Measurements from ENCODE around the gene PPM1H. TPM values are rescaled to one million over a fixed set of nuclear protein-coding genes. Genes with fewer than 3 reads are reported as not detected.

Gene PPM1H
- total and polyA plus RNA-seq, 4 donors = 2.3 to 7.2 (median 4.1) TPM

DNA sequence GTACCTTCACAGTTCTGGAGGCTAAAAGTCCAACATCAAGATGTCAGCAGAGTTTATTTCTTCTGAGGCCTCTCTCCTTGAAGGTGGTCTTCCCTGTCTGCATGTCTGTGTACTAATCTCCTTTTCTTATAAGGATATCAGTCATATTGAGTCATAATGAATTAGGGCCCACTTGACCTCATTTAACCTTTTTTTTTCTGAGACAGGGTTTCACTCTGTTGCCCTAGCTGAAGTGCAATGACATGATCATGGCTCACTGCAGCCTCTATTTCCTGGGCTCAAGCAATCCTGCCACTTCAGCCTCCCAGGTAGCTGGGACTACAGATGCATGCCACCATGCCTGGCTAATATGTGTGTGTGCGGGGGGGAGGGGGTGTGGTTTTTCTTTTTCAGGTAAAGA lies 41.7 kb downstream of the PPM1H start:
- no peaks in the 10 kb centered on the region for H3K4me1 ChIP-seq (ENCODE audit: control insufficient read depth in 4 of 4, insufficient read depth in 4 of 4, low read length in 3 of 4)
- no peak overlapping the region for H3K27ac ChIP-seq (ENCODE audit: low read depth in 1 of 2, low read length in 2 of 2)
- H3K9ac ChIP-seq (ENCODE audit: low read depth in 1 of 2, low read length in 2 of 2) = no peak overlapping the region
- DNase-seq (ENCODE audit: low spot score) = no peak
- WGBS = 96% methylated on average over 1 of the region's 1 CpG
- TF ChIP-seq, protein P1, sequence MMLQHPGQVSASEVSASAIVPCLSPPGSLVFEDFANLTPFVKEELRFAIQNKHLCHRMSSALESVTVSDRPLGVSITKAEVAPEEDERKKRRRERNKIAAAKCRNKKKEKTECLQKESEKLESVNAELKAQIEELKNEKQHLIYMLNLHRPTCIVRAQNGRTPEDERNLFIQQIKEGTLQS (IDR thresholded peaks at IDR 0.05) = no peak
- TF ChIP-seq, protein P2, sequence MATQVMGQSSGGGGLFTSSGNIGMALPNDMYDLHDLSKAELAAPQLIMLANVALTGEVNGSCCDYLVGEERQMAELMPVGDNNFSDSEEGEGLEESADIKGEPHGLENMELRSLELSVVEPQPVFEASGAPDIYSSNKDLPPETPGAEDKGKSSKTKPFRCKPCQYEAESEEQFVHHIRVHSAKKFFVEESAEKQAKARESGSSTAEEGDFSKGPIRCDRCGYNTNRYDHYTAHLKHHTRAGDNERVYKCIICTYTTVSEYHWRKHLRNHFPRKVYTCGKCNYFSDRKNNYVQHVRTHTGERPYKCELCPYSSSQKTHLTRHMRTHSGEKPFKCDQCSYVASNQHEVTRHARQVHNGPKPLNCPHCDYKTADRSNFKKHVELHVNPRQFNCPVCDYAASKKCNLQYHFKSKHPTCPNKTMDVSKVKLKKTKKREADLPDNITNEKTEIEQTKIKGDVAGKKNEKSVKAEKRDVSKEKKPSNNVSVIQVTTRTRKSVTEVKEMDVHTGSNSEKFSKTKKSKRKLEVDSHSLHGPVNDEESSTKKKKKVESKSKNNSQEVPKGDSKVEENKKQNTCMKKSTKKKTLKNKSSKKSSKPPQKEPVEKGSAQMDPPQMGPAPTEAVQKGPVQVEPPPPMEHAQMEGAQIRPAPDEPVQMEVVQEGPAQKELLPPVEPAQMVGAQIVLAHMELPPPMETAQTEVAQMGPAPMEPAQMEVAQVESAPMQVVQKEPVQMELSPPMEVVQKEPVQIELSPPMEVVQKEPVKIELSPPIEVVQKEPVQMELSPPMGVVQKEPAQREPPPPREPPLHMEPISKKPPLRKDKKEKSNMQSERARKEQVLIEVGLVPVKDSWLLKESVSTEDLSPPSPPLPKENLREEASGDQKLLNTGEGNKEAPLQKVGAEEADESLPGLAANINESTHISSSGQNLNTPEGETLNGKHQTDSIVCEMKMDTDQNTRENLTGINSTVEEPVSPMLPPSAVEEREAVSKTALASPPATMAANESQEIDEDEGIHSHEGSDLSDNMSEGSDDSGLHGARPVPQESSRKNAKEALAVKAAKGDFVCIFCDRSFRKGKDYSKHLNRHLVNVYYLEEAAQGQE (IDR thresholded peaks at IDR 0.05) = no peak
- TF ChIP-seq EGR1 (IDR thresholded peaks at IDR 0.05; ENCODE audit: low read depth in 2 of 2) (no peak), GABPA (IDR thresholded peaks at IDR 0.05 in 1 of 2, conservative IDR thresholded peaks at IDR 0.05 in 1 of 2) (no peak), RAD21 (IDR thresholded peaks at IDR 0.05) (no peak), FOXA1 (IDR thresholded peaks at IDR 0.05) (no peak), FOXA2 (IDR thresholded peaks at IDR 0.05) (no peak)
- no peaks in the 10 kb centered on the region for H3K36me3 ChIP-seq (ENCODE audit: control insufficient read depth in 4 of 4, insufficient read depth in 3 of 4, low read depth in 1 of 4, low read length in 3 of 4)
- H3K27me3 ChIP-seq (ENCODE audit: control insufficient read depth in 4 of 4, insufficient read depth in 4 of 4, low read length in 3 of 4) = no peaks in the 10 kb centered on the region
- H3K9me3 ChIP-seq (ENCODE audit: control insufficient read depth in 4 of 4, low read length in 3 of 4) = no peaks in the 10 kb centered on the region
- H3K4me3 ChIP-seq (ENCODE audit: low read depth in 1 of 3, low read length in 3 of 3) = no peak overlapping the region

DNA sequence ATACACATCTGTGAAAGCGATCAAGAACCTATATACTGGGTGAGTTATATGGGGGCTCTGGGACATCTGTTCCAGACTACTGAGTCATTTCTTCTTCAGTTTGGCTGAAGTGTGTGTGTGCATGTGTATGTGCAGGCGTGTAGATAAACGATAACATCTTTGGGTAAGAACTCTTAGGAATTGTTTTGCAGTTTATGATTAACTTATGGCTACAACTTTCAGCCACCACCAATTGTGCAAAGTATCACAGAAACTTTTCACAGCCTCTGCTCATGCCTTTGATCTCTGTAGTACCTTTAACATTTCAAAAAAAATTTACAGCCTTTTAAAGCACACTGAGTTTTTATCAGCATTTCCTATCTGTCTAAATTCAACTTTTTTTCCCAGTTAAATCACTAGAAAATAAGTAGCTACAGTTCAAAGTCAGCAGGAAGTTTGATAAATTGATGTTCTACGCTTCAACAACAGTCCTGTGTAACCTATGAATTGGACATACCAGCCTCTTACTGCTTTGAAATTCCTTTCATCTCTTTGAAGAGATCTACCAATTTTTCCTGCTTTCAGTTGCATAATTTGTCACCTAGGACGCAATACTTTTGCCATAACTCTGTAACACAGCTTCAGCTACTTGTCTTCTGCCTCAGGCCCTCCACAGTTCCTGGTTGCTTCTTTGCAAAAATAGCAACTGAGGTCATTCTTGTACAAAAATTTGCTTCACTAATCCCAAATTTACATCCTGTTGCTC lies 43.0 kb downstream of the PPM1H start:
- no peak for DNase-seq (ENCODE audit: low spot score)
- H3K9ac ChIP-seq (ENCODE audit: low read depth in 1 of 2, low read length in 2 of 2) = no peak overlapping the region
- no peaks in the 10 kb centered on the region for H3K4me1 ChIP-seq (ENCODE audit: control insufficient read depth in 4 of 4, insufficient read depth in 4 of 4, low read length in 3 of 4)
- H3K27me3 ChIP-seq (ENCODE audit: control insufficient read depth in 4 of 4, insufficient read depth in 4 of 4, low read length in 3 of 4) = no peaks in the 10 kb centered on the region
- H3K4me3 ChIP-seq (ENCODE audit: low read depth in 1 of 3, low read length in 3 of 3) = no peak overlapping the region
- H3K9me3 ChIP-seq (ENCODE audit: control insufficient read depth in 4 of 4, low read length in 3 of 4) = no peaks in the 10 kb centered on the region
- H3K36me3 ChIP-seq (ENCODE audit: control insufficient read depth in 4 of 4, insufficient read depth in 3 of 4, low read depth in 1 of 4, low read length in 3 of 4) = no peaks in the 10 kb centered on the region
- TF ChIP-seq GABPA (IDR thresholded peaks at IDR 0.05 in 1 of 2, conservative IDR thresholded peaks at IDR 0.05 in 1 of 2) = no peak
- TF ChIP-seq TAF1 (conservative IDR thresholded peaks at IDR 0.05) = no peak
- TF ChIP-seq HNF4A (conservative IDR thresholded peaks at IDR 0.05) = no peak
- TF ChIP-seq FOXA2 (IDR thresholded peaks at IDR 0.05) = no peak
- TF ChIP-seq RAD21 (IDR thresholded peaks at IDR 0.05) = no peak
- TF ChIP-seq, protein P3, sequence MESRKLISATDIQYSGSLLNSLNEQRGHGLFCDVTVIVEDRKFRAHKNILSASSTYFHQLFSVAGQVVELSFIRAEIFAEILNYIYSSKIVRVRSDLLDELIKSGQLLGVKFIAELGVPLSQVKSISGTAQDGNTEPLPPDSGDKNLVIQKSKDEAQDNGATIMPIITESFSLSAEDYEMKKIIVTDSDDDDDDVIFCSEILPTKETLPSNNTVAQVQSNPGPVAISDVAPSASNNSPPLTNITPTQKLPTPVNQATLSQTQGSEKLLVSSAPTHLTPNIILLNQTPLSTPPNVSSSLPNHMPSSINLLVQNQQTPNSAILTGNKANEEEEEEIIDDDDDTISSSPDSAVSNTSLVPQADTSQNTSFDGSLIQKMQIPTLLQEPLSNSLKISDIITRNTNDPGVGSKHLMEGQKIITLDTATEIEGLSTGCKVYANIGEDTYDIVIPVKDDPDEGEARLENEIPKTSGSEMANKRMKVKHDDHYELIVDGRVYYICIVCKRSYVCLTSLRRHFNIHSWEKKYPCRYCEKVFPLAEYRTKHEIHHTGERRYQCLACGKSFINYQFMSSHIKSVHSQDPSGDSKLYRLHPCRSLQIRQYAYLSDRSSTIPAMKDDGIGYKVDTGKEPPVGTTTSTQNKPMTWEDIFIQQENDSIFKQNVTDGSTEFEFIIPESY (IDR thresholded peaks at IDR 0.05) = no peak
- H3K27ac ChIP-seq (ENCODE audit: low read depth in 1 of 2, low read length in 2 of 2) = no peak overlapping the region
- 70% methylated on average over 5 of the region's 5 CpGs for WGBS

Measured in liver (tissue), 9 donors.